Upper lobe of left lung (tissue), 6 donors: ENCODE results near the gene HLA-DRB5. TPM values are rescaled to one million over a fixed set of nuclear protein-coding genes. Genes with fewer than 3 reads are reported as not detected.
"Not testable (repeated sequence)": the region's sequence is repeated elsewhere in the genome, so short reads cannot be mapped to it uniquely, and the experiment has no call there.

Source experiments
- ATAC-seq, 2 donors: fragments of 200-7000 bp; cut with Tn5 transposase; one replicate each; pipeline ENCODE4 v1.9.1; 2022; ENCODE audit warnings: mild to moderate bottlenecking in 2 of 2, moderate library complexity in 2 of 2; ENCODE audit not compliant: low FRiP score in 2 of 2
- DNase-seq, 2 donors: peaks; one replicate each; pipeline ENCODE4 v3.0.0-alpha.2; 2019 to 2020
- H3K27ac ChIP-seq, 4 donors: fragments of 200-600 bp; sonication (generic); one replicate each; pipeline ENCODE4 v1.5.1; 2016 to 2019
- H3K27me3 ChIP-seq, 4 donors: fragments of 200-600 bp; sonication (generic); one replicate each; pipeline ENCODE4 v1.5.1; 2017 to 2019
- H3K36me3 ChIP-seq, 4 donors: fragments of 200-600 bp; sonication (generic); one replicate each; pipeline ENCODE4 v1.5.1; 2016 to 2019
- H3K4me1 ChIP-seq, 4 donors: fragments of 200-600 bp; sonication (generic); one replicate each; pipeline ENCODE4 v1.5.1; 2018 to 2019
- H3K4me3 ChIP-seq, 4 donors: fragments of 200-600 bp; sonication (generic); one replicate each; pipeline ENCODE4 v1.5.1; 2017 to 2019; ENCODE audit warnings: mild to moderate bottlenecking in 2 of 4, moderate library complexity in 1 of 4
- H3K9me3 ChIP-seq, 4 donors: fragments of 200-600 bp; sonication (generic); one replicate each; pipeline ENCODE4 v1.5.1; 2018 to 2019
- CTCF ChIP-seq, 6 experiments: fragments of 450-650 bp in 4 of 6; fragments of 200-600 bp in 2 of 6; sonication (generic) in 2 of 6; IDR thresholded peaks; one replicate each; pipeline ENCODE4 v1.5.1; 2016 to 2019; ENCODE audit warnings: antibody characterized with exemption in 6 of 6
- EP300 ChIP-seq, 4 donors: sonication (generic); formaldehyde crosslinking; IDR thresholded peaks; one replicate each; pipeline ENCODE4 v1.5.1; 2017; ENCODE audit warnings: antibody characterized with exemption in 4 of 4, control low read depth in 2 of 4
- POLR2A ChIP-seq, 4 donors: fragments of 450-650 bp; IDR thresholded peaks; one replicate each; pipeline ENCODE4 v1.5.1; 2016 to 2017; ENCODE audit warnings: antibody characterized with exemption in 4 of 4, mild to moderate bottlenecking in 2 of 4
- POLR2AphosphoS5 ChIP-seq, 2 donors: sonication (generic); formaldehyde crosslinking; IDR thresholded peaks; one replicate each; pipeline ENCODE4 v1.5.1; 2017; ENCODE audit warnings: antibody characterized with exemption in 2 of 2
- WGBS, 2 donors: methylation state at CpG; one replicate each; pipeline ENCODE4 v1.1.5; 2017 to 2018; 5-methylcytosine and 5-hydroxymethylcytosine counted together
- total RNA-seq, 6 donors: library from RNA; depleted of rRNA in 4 of 6; stranded (reverse); fragments of >200 nt in 4 of 6; gene quantifications; one replicate each; pipeline versions ENCODE4 v1.1.0 to v1.2.1, GENCODE V29; 2016 to 2021
- donor health status: DM: no; HTN: no; CAD: no; lungs with moderate emphysema.
- donor health status: DM: no; HTN: yes; CAD: no; lungs with severe emphysema.

Gene HLA-DRB5
- total RNA-seq, 6 donors from 2014 or later, result 7.3 to 329 (median 143) TPM

GRCh38 chr6:32539839-32540238 is 9.8 kb upstream of the HLA-DRB5 start:
- Histone ChIP-seq H3K27ac (no peak overlapping the region), H3K4me3 (no peak overlapping the region), H3K9me3 (no peaks in the 10 kb centered on the region), H3K4me1 (no peaks in the 10 kb centered on the region), H3K36me3 (no peaks in the 10 kb centered on the region), H3K27me3 (no peaks in the 10 kb centered on the region)
- WGBS, 2 donors, result 42 to 91% methylated on average over 3 to 5 of the region's 5 CpGs
- ATAC-seq (no peak), DNase-seq (no peak)
- TF ChIP-seq EP300 (IDR thresholded peaks at IDR 0.05) (no peak), POLR2A (IDR thresholded peaks at IDR 0.05) (no peak), CTCF (IDR thresholded peaks at IDR 0.05) (no peak), POLR2AphosphoS5 (IDR thresholded peaks at IDR 0.05) (no peak)

- H3K27me3 ChIP-seq, H3K9me3 ChIP-seq, H3K36me3 ChIP-seq, H3K4me1 ChIP-seq, DNase-seq, H3K4me3 ChIP-seq: not testable (repeated sequence)
- ATAC-seq, result peak; percentile 79 to 80
- H3K27ac ChIP-seq, result peak overlapping the region in 1 of 4 donors; percentile 84
- 2 to 3% methylated on average over 3 of the region's 3 CpGs for WGBS, 2 donors
These were observed 325 bp upstream of the HLA-DRB5 start for GRCh38 chr6:32530431-32530793.

- WGBS, 2 donors, result 56 to 60% methylated on average over 1 to 18 of the region's 19 CpGs
- DNase-seq (no peak), ATAC-seq (no peak)
- Histone ChIP-seq H3K27me3 (no peaks in the 10 kb centered on the region), H3K27ac (peak overlapping the region in 1 of 4 donors; percentile 73), H3K9me3 (no peaks in the 10 kb centered on the region), H3K36me3 (no peaks in the 10 kb centered on the region), H3K4me3 (peak overlapping the region in 1 of 4 donors; percentile 23), H3K4me1 (peaks cover 0 to 6% (median 0%) of the 10 kb centered on the region in 4 donors)
- TF ChIP-seq EP300 (IDR thresholded peaks at IDR 0.05) (no peak), CTCF (IDR thresholded peaks at IDR 0.05) (no peak), POLR2AphosphoS5 (IDR thresholded peaks at IDR 0.05) (no peak), POLR2A (IDR thresholded peaks at IDR 0.05) (no peak)
These were observed 7.6 kb downstream of the HLA-DRB5 start for GRCh38 chr6:32522302-32523047.

- Histone ChIP-seq H3K27ac (no peak overlapping the region), H3K4me1 (peaks cover 0 to 6% (median 0%) of the 10 kb centered on the region in 4 donors), H3K36me3 (no peaks in the 10 kb centered on the region), H3K27me3 (no peaks in the 10 kb centered on the region), H3K9me3 (no peaks in the 10 kb centered on the region), H3K4me3 (no peak overlapping the region)
- DNase-seq (no peak), ATAC-seq (no peak)
- TF ChIP-seq POLR2A (IDR thresholded peaks at IDR 0.05), result no peak
- no peak for TF ChIP-seq CTCF (IDR thresholded peaks at IDR 0.05)
- TF ChIP-seq POLR2AphosphoS5 (IDR thresholded peaks at IDR 0.05), result no peak
- whole genome bisulfite sequencing, 2 donors, result 81% methylated on average over 1 of the region's 1 CpG; no CpG with 5 or more reads in 1 of the 2 donors
These were observed 10.2 kb downstream of the HLA-DRB5 start for GRCh38 chr6:32519910-32520258.

GRCh38 chr6:32519118-32519909 is 10.8 kb downstream of the HLA-DRB5 start:
- Histone ChIP-seq H3K4me1 (peaks cover 0 to 6% (median 0%) of the 10 kb centered on the region in 4 donors), H3K4me3 (no peak overlapping the region), H3K27ac (peak overlapping the region in 1 of 4 donors; percentile 44), H3K36me3 (no peaks in the 10 kb centered on the region), H3K9me3 (no peaks in the 10 kb centered on the region), H3K27me3 (no peaks in the 10 kb centered on the region)
- ATAC-seq, result no peak
- 81% methylated on average over 4 of the region's 4 CpGs; no CpG with 5 or more reads in 1 of the 2 donors for WGBS, 2 donors
- TF ChIP-seq CTCF (IDR thresholded peaks at IDR 0.05) (no peak), EP300 (IDR thresholded peaks at IDR 0.05) (no peak), POLR2AphosphoS5 (IDR thresholded peaks at IDR 0.05) (no peak), POLR2A (IDR thresholded peaks at IDR 0.05) (no peak)
- no peak for DNase-seq
